Measurements from ENCODE around the gene MAPK10.
A peak's percentile ranks its signal among the peaks of the same experiment; 100 is the strongest.

The MAPK10 gene

DNA sequence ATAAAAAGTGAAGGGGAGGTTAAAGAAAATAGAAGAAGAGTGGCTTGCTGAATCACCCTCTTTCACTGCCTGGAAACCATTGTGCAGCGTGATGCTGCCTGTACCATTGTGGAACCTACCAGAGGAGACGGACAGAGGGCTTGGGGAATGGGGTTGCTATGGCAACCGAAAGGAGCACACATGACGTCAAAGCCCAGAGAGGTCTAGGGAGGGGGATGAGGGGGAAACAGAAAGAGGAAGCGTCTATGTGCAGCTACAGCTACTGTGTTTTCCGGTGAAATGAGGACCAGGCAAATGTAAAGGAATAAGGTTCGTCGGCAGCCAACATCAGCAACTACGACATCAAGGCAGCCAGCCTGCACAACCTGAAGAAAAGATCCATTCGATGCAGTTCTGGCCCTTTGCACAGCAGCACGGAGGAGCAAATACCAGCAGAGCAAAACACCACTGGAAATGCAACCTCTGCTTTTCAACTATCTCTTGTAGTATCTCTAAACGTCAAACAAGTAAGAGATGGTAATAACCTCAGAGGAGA lies at the start of gene MAPK10:
TSS of gene MAPK10 (minus strand) at position 110 of the 535 bp plus-strand sequence.
- DNase-seq = peak; percentile 25

DNA sequence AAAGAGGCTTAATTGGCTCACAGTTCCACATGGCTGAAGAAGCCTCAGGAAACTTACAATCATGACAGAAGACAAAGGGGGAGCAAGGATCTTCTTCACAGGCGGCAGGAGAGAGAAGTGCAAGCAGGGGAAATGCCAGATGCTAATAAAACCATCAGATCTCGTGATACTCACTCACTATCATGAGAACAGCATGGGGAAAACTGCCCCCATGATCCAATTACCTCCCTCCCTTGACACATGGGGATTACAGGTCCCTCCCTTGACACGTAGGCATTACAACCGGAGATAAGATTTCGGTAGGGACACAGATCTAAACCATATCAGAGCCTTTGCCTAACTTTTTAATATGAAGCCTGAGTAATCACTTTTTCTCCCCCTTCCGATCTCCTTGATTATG lies 43.7 kb upstream of the MAPK10 start:
- DNase-seq = no peak

DNA sequence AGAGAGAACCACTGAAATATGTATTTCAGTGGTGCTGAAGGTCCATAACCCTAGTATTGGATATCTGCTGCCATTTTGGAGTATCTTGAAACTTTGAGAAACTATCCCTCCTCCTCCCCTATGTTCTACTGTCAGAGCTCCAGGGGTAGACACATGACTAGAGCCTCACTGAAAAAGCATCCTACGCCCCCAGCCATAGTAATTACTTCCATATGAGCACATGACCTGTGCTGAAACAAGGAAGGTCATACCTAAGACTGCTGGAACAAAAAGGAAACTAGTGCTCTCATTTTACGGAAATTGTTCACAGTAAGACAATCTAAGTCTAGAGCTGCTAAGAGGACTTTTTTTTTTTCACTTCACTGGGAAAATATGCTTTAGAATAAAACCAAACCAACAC lies 42.0 kb upstream of the MAPK10 start:
- DNase-seq = no peak

DNA sequence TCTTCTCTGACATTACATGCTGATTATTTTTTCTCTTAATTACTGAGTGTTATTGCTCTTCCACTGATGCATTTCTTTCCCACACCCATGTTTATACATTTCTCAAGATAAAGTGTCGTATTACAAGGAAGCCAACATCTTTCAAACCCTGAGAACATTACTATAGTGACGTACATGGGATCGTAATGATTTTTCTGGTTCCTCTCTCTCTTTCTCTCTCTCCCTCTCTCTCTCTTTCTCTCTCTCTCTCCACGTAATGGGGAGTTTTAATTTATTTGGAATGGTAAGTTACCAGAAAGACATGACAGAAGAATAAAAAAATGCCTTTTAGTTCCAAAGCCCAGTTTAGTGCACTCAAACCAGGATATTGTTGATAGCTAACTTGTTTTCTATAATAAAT lies 40.4 kb upstream of the MAPK10 start:
- no peak for DNase-seq

DNA sequence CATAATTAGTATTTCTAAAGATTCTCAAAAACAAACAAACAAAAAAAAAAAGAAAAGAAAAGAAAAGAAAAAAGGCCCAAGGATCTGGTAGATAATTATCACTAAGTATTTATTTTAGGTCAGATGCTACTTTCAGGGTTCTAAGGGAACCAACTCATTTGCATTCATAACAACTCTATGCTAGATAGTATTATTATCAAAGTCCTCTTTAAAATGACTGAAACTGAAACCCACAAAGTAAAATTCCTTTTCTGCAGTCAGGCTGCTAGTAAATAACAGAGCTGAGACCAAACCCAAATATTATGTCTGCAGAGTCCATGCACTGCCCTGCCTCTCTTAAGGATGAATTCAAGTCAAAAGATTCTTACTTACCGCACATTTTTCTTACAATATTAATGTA lies 38.3 kb upstream of the MAPK10 start:
- DNase-seq = no peak

- no peak for DNase-seq
Observed at GRCh38 chr4:86393749-86394148, 33.9 kb upstream of the MAPK10 start.

GRCh38 chr4:86389664-86390063 lies 29.8 kb upstream of the MAPK10 start:
- DNase-seq = no peak

- no peak for DNase-seq
Observed at GRCh38 chr4:86388252-86388651, 28.4 kb upstream of the MAPK10 start.

GRCh38 chr4:86386817-86387415 lies 27.1 kb upstream of the MAPK10 start:
- no peak for DNase-seq

DNA sequence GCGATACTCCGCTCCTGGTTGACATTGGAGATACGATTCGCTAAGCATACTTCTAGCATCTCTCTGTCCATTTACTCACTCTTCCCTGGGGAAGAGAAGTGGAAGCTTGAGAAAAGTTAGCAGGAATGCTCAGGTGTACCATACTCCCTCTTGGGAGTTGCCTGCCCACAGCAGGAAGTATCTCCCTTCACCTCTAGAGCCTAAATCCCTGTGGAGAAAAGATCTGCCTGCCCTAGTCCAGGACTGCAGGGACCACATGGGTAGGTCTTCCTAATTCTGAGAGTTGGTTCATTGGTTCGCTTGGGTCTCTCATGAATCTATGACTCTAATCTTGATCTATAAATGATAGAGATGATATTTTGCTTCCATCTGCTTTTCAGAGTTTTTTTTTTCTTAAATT lies 26.3 kb upstream of the MAPK10 start:
- DNase-seq = no peak

DNA sequence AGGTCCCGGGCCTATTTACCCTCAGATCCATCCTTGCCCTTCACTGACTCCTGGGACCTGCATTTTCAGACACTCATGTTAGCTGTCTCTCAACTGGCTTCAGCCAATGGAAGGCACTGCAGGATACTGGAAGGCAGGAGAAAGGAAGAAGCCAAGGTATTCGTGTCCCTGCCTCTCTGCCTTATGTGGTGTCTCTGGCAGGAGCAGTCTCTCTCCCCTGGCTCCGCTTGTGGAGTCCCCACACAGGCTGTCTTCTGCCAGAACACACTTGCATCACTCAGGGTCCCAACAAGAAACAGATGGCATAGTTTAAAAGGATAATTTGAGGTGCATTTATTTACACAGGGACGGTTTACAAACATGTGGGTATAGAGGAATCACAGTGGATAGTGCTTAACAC lies 21.6 kb upstream of the MAPK10 start:
- DNase-seq = no peak

- DNase-seq = no peak
Observed at GRCh38 chr4:86380181-86380724, 20.4 kb upstream of the MAPK10 start.

DNA sequence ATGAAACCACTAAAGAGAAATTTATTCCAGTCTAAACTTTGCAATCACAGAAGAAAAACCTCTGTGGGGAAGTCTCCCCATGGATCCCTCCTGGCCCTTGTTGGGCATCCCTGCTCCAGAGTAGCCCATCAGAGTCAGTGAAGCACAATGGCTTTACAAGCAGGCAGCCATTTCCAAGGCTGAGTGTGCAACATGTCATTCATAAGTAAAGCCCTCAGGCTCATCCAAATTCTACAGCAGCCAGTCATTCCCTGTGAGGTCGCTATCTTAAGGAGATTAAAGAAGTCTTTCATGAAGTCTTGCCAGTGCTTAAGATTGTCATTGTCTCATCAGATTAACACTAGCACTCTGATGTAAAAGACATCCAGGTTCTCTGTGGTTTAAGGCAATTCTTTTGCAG lies 17.0 kb upstream of the MAPK10 start:
- no peak for DNase-seq

DNA sequence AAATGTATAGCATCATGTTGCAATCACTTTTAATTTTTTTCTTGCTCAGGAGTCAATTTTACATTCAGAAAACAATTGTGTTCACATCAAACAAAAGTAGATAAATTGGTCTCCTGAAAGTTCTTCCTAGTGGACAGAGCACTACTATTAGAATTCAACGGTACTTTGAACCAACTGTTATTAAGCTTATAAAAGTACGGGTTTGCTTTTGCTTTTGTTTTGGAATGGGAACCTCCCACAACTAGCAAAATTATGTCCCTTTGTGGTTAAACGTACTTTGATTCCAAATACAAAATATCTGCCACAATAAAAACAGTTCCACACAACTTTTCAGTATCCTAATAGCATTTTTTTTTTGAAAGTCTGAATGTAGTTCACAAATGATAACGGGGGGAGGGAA lies 8.6 kb upstream of the MAPK10 start:
- no peak for DNase-seq

GRCh38 chr4:86367577-86367976 lies 7.7 kb upstream of the MAPK10 start:
- no peak for DNase-seq

- no peak for DNase-seq
Observed at GRCh38 chr4:86366920-86367319, 7.1 kb upstream of the MAPK10 start.

- DNase-seq = no peak
Observed at GRCh38 chr4:86362510-86362909, 2.7 kb upstream of the MAPK10 start.

GRCh38 chr4:86358257-86358656 lies 1.6 kb downstream of the MAPK10 start:
- DNase-seq = no peak

- no peak for DNase-seq
Observed at GRCh38 chr4:86357608-86358007, 2.2 kb downstream of the MAPK10 start.

DNA sequence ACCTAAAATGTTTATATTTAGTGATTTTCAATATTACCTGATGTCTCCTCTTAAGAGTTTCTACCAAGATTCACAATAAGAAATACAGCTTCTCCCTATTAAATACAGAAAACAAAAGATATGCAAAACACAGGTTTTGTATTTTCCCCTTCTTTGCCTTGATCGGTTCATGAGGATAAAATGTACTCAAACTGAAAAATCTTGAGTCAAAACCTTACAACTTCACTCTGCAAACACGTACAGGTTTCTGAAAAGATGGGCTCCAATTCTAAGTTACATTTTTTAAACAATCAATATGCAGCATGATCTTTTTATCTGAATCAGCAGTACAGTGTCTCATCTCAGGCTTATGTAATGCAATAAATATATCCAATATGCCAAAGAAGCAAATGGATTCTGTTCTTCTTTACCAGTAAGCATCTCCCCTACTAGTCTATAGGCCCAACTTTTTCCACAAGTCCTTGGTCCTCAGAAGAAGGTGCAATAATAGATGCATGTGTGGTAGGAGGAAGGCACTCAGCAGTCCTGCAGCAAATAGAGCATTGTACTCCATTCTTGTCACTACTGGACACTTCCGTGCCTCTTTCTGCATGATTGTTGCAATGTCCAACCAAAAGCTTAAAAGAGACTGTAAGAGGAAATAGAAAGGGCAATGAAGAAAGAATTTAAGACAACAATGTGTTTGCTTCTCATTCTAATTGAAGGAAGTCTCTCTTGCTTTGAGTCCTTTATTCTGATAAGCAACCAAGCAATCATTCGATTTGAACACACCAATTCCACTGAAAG lies 3.2 kb downstream of the MAPK10 start:
- DNase-seq = no peak

DNA sequence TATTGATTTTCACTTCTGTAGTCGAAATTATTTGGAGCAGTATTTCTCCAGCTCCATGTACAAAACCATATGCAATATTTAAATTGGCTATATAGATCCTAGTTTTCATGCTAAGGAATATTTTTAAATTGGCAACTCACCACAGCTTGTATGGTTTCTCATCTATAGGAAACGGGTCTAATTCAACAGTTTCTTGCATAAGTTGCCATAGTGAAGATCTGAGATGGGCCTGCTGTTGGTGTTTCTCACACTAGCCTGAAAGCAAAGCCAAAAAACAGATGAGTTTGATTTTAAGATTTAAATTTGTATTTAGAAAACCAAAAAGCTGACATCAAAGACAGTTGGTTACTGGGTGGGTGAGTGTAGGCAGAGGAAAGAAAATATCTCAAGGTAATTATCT lies 5.5 kb downstream of the MAPK10 start:
- DNase-seq = no peak

- no peak for DNase-seq
Observed at GRCh38 chr4:86346320-86346719, 13.5 kb downstream of the MAPK10 start.

DNA sequence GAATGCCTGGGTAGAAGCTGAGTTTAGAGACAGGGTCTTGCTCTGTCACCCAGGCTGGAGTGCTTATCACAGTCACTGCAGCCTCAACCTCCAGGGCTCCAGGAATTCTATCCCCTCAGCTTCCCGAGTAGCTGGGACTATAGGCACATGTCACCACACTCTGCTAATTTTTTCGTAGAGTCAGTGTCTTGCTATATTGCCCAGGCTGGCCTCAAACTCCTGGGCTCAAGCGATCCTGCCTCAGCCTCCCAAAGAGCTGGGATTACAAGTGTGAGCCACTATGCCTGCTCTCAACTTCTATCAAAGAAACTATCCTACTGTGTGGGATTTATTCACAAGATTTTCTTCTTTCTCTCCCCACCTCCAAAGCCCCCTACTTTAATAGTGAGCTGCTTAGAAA lies 15.7 kb downstream of the MAPK10 start:
- DNase-seq = no peak

- no peak for DNase-seq
Observed at GRCh38 chr4:86338989-86339388, 20.9 kb downstream of the MAPK10 start.

Data from activated naive CD4-positive, alpha-beta T cell treated with Interleukin-2 at 50 U/mL for 16 hours (primary cell).